Left ventricle myocardium inferior (tissue), 1 donor: ENCODE results near the gene SNX30. TPM values are rescaled to one million over a fixed set of nuclear protein-coding genes. Genes with fewer than 3 reads are reported as not detected.

Experiments
- DNase-seq: peaks from one replicate; pipeline ENCODE4 v3.0.0-alpha.2; 2020
- H3K27ac ChIP-seq: fragments of 200-600 bp; replicated peaks from 2 replicates; pipeline ENCODE4 v1.8.0; 2021
- H3K27me3 ChIP-seq: fragments of 200-600 bp; 2 replicates; pipeline ENCODE4 v1.8.0; 2021; ENCODE audit warnings: low read depth
- H3K36me3 ChIP-seq: fragments of 200-600 bp; 2 replicates; pipeline ENCODE4 v1.8.0; 2021
- H3K4me1 ChIP-seq: fragments of 200-600 bp; 2 replicates; pipeline ENCODE4 v1.8.0; 2021
- H3K4me3 ChIP-seq: fragments of 200-600 bp; 2 replicates; pipeline ENCODE4 v1.8.0; 2021; ENCODE audit warnings: mild to moderate bottlenecking, moderate library complexity
- H3K9me3 ChIP-seq: fragments of 200-600 bp; replicated peaks from 2 replicates; pipeline ENCODE4 v1.8.0; 2021
- intact Hi-C: fragments of 100-400 bp; cut with micrococcal nuclease; formaldehyde crosslinking; loops from one replicate; pipeline ENCODE4 v1.11.0; 2022
- total RNA-seq: library from RNA; stranded (reverse); fragmentation: NEBNext Ultra II Directional; extraction: Animal tissue kit (Norgen Biotek cat#: 25700); gene quantifications from one replicate; pipeline ENCODE4 v1.2.1, GENCODE V29; 2021
- TF ChIP-seq, protein P1 (sequence below): fragments of 200-600 bp; IDR thresholded peaks from 2 replicates; pipeline ENCODE4 v1.8.0; 2021; ENCODE audit warnings: antibody characterized with exemption, mild to moderate bottlenecking, borderline replicate concordance
- donor health status: DM: no; HTN: yes; CAD: no; lungs with severe emphysema.

Gene SNX30
- total RNA-seq, 1 donor from 2014 or later = 3.2 TPM

- Histone ChIP-seq H3K36me3 (peaks cover 15% of the 10 kb centered on the region), H3K27me3 (no peaks in the 10 kb centered on the region), H3K9me3 (no peaks in the 10 kb centered on the region), H3K27ac (peak overlapping the region; percentile 27), H3K4me3 (no peak overlapping the region), H3K4me1 (peaks cover 19% of the 10 kb centered on the region)
- TF ChIP-seq, protein P1, sequence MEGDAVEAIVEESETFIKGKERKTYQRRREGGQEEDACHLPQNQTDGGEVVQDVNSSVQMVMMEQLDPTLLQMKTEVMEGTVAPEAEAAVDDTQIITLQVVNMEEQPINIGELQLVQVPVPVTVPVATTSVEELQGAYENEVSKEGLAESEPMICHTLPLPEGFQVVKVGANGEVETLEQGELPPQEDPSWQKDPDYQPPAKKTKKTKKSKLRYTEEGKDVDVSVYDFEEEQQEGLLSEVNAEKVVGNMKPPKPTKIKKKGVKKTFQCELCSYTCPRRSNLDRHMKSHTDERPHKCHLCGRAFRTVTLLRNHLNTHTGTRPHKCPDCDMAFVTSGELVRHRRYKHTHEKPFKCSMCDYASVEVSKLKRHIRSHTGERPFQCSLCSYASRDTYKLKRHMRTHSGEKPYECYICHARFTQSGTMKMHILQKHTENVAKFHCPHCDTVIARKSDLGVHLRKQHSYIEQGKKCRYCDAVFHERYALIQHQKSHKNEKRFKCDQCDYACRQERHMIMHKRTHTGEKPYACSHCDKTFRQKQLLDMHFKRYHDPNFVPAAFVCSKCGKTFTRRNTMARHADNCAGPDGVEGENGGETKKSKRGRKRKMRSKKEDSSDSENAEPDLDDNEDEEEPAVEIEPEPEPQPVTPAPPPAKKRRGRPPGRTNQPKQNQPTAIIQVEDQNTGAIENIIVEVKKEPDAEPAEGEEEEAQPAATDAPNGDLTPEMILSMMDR = no peak
- intact Hi-C loops = no loop called here
- DNase-seq = no peak
These were observed 113.2 kb downstream of the SNX30 start for GRCh38 chr9:112863746-112864145.

DNA sequence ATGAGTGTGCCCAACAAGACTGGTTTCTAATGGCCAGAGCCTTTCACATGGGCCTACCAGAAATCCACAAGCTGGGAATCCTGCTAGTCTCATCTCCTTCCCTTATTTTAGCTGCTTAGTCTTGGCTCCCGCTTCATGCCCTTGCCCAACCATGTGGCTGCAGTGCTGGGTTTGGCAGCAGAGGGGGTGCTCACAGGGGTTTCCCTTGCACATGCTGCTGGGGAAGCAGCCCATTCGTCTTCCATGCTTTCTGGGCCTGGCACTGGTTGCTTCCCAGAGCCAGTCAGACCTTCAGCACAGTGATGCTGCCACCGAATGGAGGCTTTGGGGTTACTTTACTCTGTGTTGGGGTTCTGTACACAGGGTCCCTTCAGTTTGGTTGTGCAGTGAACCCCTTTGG is 113.8 kb downstream of the SNX30 start:
- intact Hi-C loops = no loop called here
- H3K27ac ChIP-seq = no peak overlapping the region

GRCh38 chr9:112864982-112865381 is 114.4 kb downstream of the SNX30 start:
- H3K4me1 ChIP-seq = peaks cover 19% of the 10 kb centered on the region
- H3K27ac ChIP-seq = no peak overlapping the region
- no peaks in the 10 kb centered on the region for H3K27me3 ChIP-seq
- TF ChIP-seq, protein P1 = no peak
- H3K36me3 ChIP-seq = peaks cover 27% of the 10 kb centered on the region
- no peaks in the 10 kb centered on the region for H3K9me3 ChIP-seq
- H3K4me3 ChIP-seq = no peak overlapping the region
- intact Hi-C loops = no loop called here
- DNase-seq = no peak

More for the DNA sequence above, 113.8 kb downstream of the SNX30 start:
- Histone ChIP-seq H3K36me3 (peaks cover 22% of the 10 kb centered on the region), H3K9me3 (no peaks in the 10 kb centered on the region), H3K4me3 (no peak overlapping the region), H3K4me1 (peaks cover 19% of the 10 kb centered on the region), H3K27me3 (no peaks in the 10 kb centered on the region)
- TF ChIP-seq, protein P1 = no peak
- no peak for DNase-seq

- DNase-seq = no peak
- peaks cover 8% of the 10 kb centered on the region for H3K4me1 ChIP-seq
- intact Hi-C loops = no loop called here
- TF ChIP-seq, protein P1 = no peak
- H3K4me3 ChIP-seq = no peak overlapping the region
- H3K9me3 ChIP-seq = no peaks in the 10 kb centered on the region
- no peaks in the 10 kb centered on the region for H3K27me3 ChIP-seq
- peaks cover 33% of the 10 kb centered on the region for H3K36me3 ChIP-seq
- H3K27ac ChIP-seq = no peak overlapping the region
These were observed 116.2 kb downstream of the SNX30 start for GRCh38 chr9:112866662-112867274.

DNA sequence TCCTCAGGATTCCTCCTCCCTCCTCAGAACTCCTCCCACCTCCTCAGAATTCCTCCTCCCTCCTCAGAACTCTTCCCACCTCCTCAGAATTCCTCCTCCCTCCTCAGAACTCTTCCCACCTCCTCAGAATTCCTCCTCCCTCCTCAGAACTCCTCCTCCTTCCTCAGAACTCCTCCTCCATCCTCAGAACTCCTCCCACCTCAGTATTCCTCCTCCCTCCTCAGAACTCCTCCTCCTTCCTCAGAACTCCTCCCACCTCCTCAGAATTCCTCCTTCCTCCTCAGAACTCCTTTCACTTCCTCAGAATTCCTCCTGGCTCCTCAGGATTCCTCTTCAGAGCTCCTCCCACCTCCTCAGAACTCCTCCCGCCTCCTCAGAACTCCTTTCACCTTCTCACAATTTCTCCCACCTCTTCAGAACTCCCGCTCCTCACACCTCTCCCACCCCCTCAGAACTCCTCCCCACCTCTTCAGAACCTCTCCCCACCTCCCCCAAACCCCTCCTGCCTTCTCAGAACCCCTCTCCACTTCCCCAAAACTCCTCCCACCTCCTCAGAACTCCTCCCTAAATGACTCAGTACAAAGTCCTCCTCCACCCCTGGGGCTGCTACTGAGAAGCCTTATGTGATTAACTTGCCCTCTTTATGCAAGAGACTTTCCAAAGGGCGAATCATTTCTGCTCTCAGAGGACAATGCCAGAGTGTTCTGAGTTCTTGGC is 116.9 kb downstream of the SNX30 start:
- no peak for DNase-seq
- Histone ChIP-seq H3K36me3 (peaks cover 33% of the 10 kb centered on the region), H3K9me3 (no peaks in the 10 kb centered on the region), H3K4me3 (no peak overlapping the region), H3K27ac (no peak overlapping the region), H3K4me1 (peaks cover 3% of the 10 kb centered on the region), H3K27me3 (no peaks in the 10 kb centered on the region)
- intact Hi-C loops = no loop called here
- TF ChIP-seq, protein P1 = no peak
